SW 1271 (cell line): ENCODE data around the gene DYNLL2.
"Not testable (repeated sequence)": the region's sequence is repeated elsewhere in the genome, so short reads cannot be mapped to it uniquely, and the experiment has no call there.

Experiments used
- DNase-seq, 2 experiments: peaks; one replicate each; lab custom pipeline; 2025; lab: John Stamatoyannopoulos, UW

DYNLL2 gene

GRCh38 chr17:58082870-58083490 is at the start of gene DYNLL2:
Gene DYNLL2 (plus strand): TSS chr17:58083419. CDS start chr17:58087091, 3,672 bp downstream.
- DNase-seq, result peak; percentile 73 to 78

- no peak for DNase-seq
Observed at GRCh38 chr17:58039975-58040374, 43.2 kb upstream of the DYNLL2 start.

GRCh38 chr17:58040386-58040785 is 42.8 kb upstream of the DYNLL2 start:
- DNase-seq, result no peak

GRCh38 chr17:58041161-58041560 is 42.1 kb upstream of the DYNLL2 start:
- no peak for DNase-seq

- no peak for DNase-seq
Observed at GRCh38 chr17:58043221-58044181, 39.7 kb upstream of the DYNLL2 start.

- not testable (repeated sequence) for DNase-seq
Observed at GRCh38 chr17:58044256-58044655, 39.0 kb upstream of the DYNLL2 start.

GRCh38 chr17:58046239-58047094 is 36.8 kb upstream of the DYNLL2 start:
- no peak for DNase-seq

GRCh38 chr17:58047376-58048150 is 35.7 kb upstream of the DYNLL2 start:
- DNase-seq, result no peak

GRCh38 chr17:58049533-58049932 is 33.7 kb upstream of the DYNLL2 start:
- no peak for DNase-seq

GRCh38 chr17:58050966-58051365 is 32.3 kb upstream of the DYNLL2 start:
- DNase-seq, result no peak

GRCh38 chr17:58051468-58051867 is 31.8 kb upstream of the DYNLL2 start:
- DNase-seq, result no peak

- no peak for DNase-seq
Observed at GRCh38 chr17:58052407-58052806, 30.8 kb upstream of the DYNLL2 start.

- DNase-seq, result no peak
Observed at GRCh38 chr17:58052945-58053715, 30.1 kb upstream of the DYNLL2 start.

- no peak for DNase-seq
Observed at GRCh38 chr17:58054641-58055040, 28.6 kb upstream of the DYNLL2 start.

GRCh38 chr17:58056476-58056875 is 26.7 kb upstream of the DYNLL2 start:
- DNase-seq, result no peak

- no peak for DNase-seq
Observed at GRCh38 chr17:58059141-58059540, 24.1 kb upstream of the DYNLL2 start.

- DNase-seq, result no peak
Observed at GRCh38 chr17:58060596-58061191, 22.5 kb upstream of the DYNLL2 start.

GRCh38 chr17:58061672-58062071 is 21.5 kb upstream of the DYNLL2 start:
- no peak for DNase-seq

GRCh38 chr17:58065238-58065637 is 18.0 kb upstream of the DYNLL2 start:
- DNase-seq, result no peak

- DNase-seq, result no peak
Observed at GRCh38 chr17:58066401-58066800, 16.8 kb upstream of the DYNLL2 start.
